Measurements from ENCODE around the gene PPP2R5C.
"Not testable (repeated sequence)": the region's sequence is repeated elsewhere in the genome, so short reads cannot be mapped to it uniquely, and the experiment has no call there.

DNA sequence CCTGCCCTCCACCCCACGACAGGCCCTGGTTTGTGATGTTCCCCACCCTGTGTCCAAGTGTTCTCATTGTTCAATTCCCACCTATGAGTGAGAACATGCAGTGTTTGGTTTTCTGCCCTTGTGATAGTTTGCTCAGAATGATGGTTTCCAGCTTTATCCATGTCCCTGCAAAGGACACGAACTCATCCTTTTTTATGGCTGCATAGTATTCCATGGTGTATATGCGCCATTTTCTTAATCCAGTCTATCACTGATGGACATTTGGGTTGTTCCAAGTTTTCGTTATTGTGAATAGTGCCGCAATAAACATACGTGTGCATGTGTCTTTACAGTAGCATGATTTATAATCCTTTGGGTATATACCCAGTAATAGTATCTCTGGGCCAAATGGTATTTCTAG is 17.1 kb upstream of the PPP2R5C start:
- TF ChIP-seq SPI1, TAF1, POLR2AphosphoS5, POLR2A, POU2F2 (IDR thresholded peaks at IDR 0.05; ENCODE audit: low read depth, low read length): not testable (repeated sequence)
